ENCODE results near the gene GABRD. TPM values are rescaled to one million over a fixed set of nuclear protein-coding genes. Genes with fewer than 3 reads are reported as not detected.

The GABRD gene
- total and polyA plus RNA-seq, 12 donors: 0.30 to 1.1 (median 0.49) TPM; not detected in 2

GRCh38 chr1:1971688-1972087, 47.5 kb upstream of the GABRD start:
- H3K9me3 ChIP-seq: no peaks in the 10 kb centered on the region
- H3K4me1 ChIP-seq: no peaks in the 10 kb centered on the region
- H3K27ac ChIP-seq: no peak overlapping the region
- TF ChIP-seq, protein P1, sequence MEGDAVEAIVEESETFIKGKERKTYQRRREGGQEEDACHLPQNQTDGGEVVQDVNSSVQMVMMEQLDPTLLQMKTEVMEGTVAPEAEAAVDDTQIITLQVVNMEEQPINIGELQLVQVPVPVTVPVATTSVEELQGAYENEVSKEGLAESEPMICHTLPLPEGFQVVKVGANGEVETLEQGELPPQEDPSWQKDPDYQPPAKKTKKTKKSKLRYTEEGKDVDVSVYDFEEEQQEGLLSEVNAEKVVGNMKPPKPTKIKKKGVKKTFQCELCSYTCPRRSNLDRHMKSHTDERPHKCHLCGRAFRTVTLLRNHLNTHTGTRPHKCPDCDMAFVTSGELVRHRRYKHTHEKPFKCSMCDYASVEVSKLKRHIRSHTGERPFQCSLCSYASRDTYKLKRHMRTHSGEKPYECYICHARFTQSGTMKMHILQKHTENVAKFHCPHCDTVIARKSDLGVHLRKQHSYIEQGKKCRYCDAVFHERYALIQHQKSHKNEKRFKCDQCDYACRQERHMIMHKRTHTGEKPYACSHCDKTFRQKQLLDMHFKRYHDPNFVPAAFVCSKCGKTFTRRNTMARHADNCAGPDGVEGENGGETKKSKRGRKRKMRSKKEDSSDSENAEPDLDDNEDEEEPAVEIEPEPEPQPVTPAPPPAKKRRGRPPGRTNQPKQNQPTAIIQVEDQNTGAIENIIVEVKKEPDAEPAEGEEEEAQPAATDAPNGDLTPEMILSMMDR (IDR thresholded peaks at IDR 0.05): no peak
- no peak overlapping the region for H3K4me3 ChIP-seq
- H3K27me3 ChIP-seq: peaks cover 0 to 59% (median 35%) of the 10 kb centered on the region in 7 donors
- 91 to 93% methylated on average over 21 of the region's 21 CpGs for WGBS, 2 donors
- intact Hi-C loops (cut with DNase I): no loop called here
- no peak for DNase-seq
- ATAC-seq: no peak
- no peaks in the 10 kb centered on the region for H3K36me3 ChIP-seq

GRCh38 chr1:1972976-1973715, 46.0 kb upstream of the GABRD start:
- no peaks in the 10 kb centered on the region for H3K4me1 ChIP-seq
- H3K27ac ChIP-seq: no peak overlapping the region
- no peak for ATAC-seq
- no peaks in the 10 kb centered on the region for H3K9me3 ChIP-seq
- DNase-seq: no peak
- peaks cover 0 to 46% (median 28%) of the 10 kb centered on the region in 7 donors for H3K27me3 ChIP-seq
- intact Hi-C loops (cut with DNase I): no loop called here
- WGBS, 2 donors: 60 to 63% methylated on average over 22 of the region's 22 CpGs
- H3K4me3 ChIP-seq: no peak overlapping the region
- H3K36me3 ChIP-seq: no peaks in the 10 kb centered on the region
- TF ChIP-seq, protein P1 (IDR thresholded peaks at IDR 0.05): no peak

DNA sequence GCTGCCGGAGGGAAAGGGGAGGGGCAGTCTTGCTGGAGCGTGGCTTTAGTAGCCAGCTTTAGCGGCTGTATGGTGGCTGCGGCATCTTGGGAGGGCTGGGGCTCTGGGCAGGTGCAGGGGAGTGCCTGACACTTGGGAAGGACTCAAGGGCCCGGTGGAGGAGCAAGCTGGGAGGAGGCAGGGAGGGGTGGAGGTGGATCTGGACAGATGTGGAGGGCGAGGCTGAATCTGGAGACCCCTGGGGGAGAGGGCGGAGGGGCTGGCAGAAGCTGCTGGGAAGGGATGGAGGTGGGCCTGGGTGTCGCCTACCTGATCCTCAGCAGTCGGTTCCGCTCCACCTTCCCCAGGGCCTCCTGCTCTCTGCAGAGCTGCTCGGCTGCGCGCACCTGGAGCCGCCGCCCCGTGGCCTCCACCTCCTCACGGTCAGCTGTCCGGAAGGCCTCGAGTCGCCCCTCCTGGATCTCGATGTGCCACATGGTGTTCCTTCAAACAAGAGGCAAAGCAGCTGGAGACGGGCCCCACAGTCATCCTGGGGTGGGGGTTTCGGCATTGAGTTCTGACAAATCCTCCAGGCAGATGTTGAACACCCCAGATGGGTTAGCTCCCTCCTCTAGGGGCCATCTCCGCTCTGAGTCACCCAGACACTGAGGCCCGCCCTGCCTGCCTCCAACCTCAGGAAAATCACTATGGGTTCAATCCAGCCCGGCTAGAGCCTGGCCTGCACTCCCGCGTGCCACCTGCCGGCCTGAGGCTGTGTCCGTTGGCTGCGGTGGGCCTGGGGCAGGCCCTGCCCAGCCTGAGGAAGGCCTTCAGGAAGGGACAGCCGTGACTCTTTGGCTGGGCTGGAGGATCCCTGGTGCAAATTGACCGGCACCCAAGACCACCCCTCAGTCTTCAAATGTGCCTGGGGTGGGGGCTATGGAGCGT, 45.2 kb upstream of the GABRD start:
- no peaks in the 10 kb centered on the region for H3K4me1 ChIP-seq
- no peak for DNase-seq

DNA sequence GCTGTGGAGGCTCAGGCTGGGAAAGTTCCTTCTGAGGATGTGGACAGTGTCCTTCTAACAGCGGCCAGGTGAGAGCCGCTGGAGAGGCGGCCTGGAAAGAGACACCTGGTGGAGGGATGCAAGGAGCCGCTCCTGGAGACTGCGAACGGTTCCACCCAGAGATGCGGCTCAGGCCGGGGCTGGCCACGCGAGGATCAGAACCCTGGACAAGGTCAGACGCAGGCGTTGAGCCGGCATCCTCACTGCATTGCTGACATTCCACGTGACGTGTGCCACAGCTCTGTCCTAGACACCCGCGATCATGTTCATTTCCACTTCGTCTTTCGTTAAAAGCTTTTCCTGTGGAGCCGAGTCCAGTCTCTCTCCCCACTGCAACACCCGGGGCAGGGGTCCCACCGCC, 44.3 kb upstream of the GABRD start:
- intact Hi-C loops (cut with DNase I): no loop called here
- peaks cover 0 to 40% (median 25%) of the 10 kb centered on the region in 7 donors for H3K27me3 ChIP-seq
- WGBS, 2 donors: 61 to 66% methylated on average over 22 of the region's 22 CpGs
- H3K4me1 ChIP-seq: no peaks in the 10 kb centered on the region
- H3K9me3 ChIP-seq: no peaks in the 10 kb centered on the region
- ATAC-seq: no peak
- no peak for DNase-seq
- no peak overlapping the region for H3K4me3 ChIP-seq
- no peak overlapping the region for H3K27ac ChIP-seq
- no peaks in the 10 kb centered on the region for H3K36me3 ChIP-seq
- TF ChIP-seq, protein P1 (IDR thresholded peaks at IDR 0.05): no peak

More for the DNA sequence above, 45.2 kb upstream of the GABRD start:
- no peak for ATAC-seq
- TF ChIP-seq, protein P1 (IDR thresholded peaks at IDR 0.05): no peak
- Histone ChIP-seq H3K27me3 (peaks cover 0 to 44% (median 25%) of the 10 kb centered on the region in 7 donors), H3K36me3 (no peaks in the 10 kb centered on the region), H3K4me3 (no peak overlapping the region), H3K9me3 (no peaks in the 10 kb centered on the region), H3K27ac (no peak overlapping the region)
- 83 to 85% methylated on average over 31 to 34 of the region's 34 CpGs for WGBS, 2 donors
- intact Hi-C loops (cut with DNase I): no loop called here
